ENCODE measurements around the gene DRAM2.

DNA sequence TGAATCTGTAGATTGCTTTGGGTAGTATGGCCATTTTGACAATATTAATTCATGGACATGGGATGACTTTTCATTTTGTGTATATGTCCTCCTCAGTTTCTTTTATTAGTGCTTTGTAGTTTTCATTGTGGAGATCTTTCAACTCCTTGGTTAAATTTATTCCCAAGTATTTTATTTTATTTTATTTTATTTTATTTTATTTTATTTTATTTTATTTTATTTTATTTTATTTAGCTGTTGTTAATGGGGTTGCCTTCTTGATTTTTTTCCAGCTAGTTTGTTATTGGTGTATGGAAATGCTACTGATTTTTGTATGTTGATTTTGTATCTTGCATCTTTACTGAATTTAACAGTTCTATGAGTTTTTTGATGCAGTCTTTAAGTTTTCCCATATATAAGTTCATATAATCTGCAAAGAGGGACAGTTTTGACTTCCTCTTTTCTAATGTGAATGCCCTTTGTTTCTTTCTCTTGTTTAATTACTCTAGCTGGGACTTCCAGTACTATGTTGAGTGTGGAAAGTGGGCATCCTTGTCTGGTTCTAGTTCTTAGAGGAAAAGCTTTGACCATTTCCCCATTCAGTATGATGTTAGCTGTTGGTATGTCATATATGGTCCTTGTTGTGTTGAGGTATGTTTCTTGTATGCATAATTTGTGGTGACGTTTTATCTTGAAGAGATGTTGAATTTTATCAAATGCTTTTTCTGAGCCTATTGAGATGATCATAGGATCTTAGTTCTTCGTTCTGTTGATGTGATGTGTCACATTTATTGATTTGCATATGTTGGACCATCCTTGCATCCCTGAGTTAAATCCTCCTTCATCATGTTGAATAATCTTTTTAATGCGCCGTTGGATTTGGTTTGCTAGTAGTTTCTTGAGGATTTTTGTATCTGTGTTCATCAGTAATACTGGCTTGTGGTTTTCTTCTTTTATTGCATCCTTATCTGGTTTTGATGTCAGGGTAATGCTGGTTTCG is 14.4 kb upstream of the DRAM2 start:
- TF ChIP-seq, protein P1, sequence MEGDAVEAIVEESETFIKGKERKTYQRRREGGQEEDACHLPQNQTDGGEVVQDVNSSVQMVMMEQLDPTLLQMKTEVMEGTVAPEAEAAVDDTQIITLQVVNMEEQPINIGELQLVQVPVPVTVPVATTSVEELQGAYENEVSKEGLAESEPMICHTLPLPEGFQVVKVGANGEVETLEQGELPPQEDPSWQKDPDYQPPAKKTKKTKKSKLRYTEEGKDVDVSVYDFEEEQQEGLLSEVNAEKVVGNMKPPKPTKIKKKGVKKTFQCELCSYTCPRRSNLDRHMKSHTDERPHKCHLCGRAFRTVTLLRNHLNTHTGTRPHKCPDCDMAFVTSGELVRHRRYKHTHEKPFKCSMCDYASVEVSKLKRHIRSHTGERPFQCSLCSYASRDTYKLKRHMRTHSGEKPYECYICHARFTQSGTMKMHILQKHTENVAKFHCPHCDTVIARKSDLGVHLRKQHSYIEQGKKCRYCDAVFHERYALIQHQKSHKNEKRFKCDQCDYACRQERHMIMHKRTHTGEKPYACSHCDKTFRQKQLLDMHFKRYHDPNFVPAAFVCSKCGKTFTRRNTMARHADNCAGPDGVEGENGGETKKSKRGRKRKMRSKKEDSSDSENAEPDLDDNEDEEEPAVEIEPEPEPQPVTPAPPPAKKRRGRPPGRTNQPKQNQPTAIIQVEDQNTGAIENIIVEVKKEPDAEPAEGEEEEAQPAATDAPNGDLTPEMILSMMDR (IDR thresholded peaks at IDR 0.05), result no peak
- no peak for TF ChIP-seq POLR2A (IDR thresholded peaks at IDR 0.05)
